Upper lobe of right lung (tissue), 1 donor: ENCODE results near the gene ASIC5. TPM values are rescaled to one million over a fixed set of nuclear protein-coding genes. Genes with fewer than 3 reads are reported as not detected.
"Not testable (repeated sequence)": the region's sequence is repeated elsewhere in the genome, so short reads cannot be mapped to it uniquely, and the experiment has no call there.

Experiments used
- ATAC-seq: fragments of 200-7000 bp; cut with Tn5 transposase; one replicate; pipeline ENCODE4 v1.9.1; 2020; ENCODE audit warnings: mild to moderate bottlenecking, moderate library complexity
- DNase-seq: peaks from one replicate; pipeline ENCODE4 v3.0.0-alpha.2; 2020
- H3K27ac ChIP-seq: fragments of 200-600 bp; one replicate; pipeline ENCODE4 v1.8.0; 2022
- H3K27me3 ChIP-seq: fragments of 200-600 bp; one replicate; pipeline ENCODE4 v1.8.0; 2022; ENCODE audit warnings: mild to moderate bottlenecking
- H3K36me3 ChIP-seq: fragments of 200-600 bp; one replicate; pipeline ENCODE4 v1.8.0; 2022
- H3K4me1 ChIP-seq: fragments of 200-600 bp; one replicate; pipeline ENCODE4 v1.8.0; 2022
- H3K4me3 ChIP-seq: fragments of 200-600 bp; one replicate; pipeline ENCODE4 v1.8.0; 2022; ENCODE audit warnings: mild to moderate bottlenecking
- H3K9me3 ChIP-seq: fragments of 200-600 bp; one replicate; pipeline ENCODE4 v1.8.0; 2022
- intact Hi-C: fragments of 100-400 bp; cut with DNase I; formaldehyde crosslinking; loops from one replicate; pipeline ENCODE4 v1.11.0; 2022
- total RNA-seq: library from RNA; stranded (reverse); fragmentation: NEBNext Ultra II Directional; extraction: Animal tissue kit (Norgen Biotek cat#: 25700); gene quantifications from one replicate; pipeline ENCODE4 v1.2.1, GENCODE V29; 2021
- TF ChIP-seq, protein P1 (sequence below): fragments of 200-600 bp; IDR thresholded peaks from one replicate; pipeline ENCODE4 v1.8.0; 2022; ENCODE audit warnings: antibody characterized with exemption
- donor health status: DM: no; HTN: yes; CAD: no; lungs with severe emphysema.

The ASIC5 gene
- total RNA-seq, 1 donor from 2014 or later, result not detected

GRCh38 chr4:155799116-155799793 is 66.8 kb downstream of the ASIC5 start:
- H3K36me3 ChIP-seq, result peaks cover 47% of the 10 kb centered on the region
- TF ChIP-seq, protein P1, sequence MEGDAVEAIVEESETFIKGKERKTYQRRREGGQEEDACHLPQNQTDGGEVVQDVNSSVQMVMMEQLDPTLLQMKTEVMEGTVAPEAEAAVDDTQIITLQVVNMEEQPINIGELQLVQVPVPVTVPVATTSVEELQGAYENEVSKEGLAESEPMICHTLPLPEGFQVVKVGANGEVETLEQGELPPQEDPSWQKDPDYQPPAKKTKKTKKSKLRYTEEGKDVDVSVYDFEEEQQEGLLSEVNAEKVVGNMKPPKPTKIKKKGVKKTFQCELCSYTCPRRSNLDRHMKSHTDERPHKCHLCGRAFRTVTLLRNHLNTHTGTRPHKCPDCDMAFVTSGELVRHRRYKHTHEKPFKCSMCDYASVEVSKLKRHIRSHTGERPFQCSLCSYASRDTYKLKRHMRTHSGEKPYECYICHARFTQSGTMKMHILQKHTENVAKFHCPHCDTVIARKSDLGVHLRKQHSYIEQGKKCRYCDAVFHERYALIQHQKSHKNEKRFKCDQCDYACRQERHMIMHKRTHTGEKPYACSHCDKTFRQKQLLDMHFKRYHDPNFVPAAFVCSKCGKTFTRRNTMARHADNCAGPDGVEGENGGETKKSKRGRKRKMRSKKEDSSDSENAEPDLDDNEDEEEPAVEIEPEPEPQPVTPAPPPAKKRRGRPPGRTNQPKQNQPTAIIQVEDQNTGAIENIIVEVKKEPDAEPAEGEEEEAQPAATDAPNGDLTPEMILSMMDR, result no peak
- ATAC-seq, result no peak
- H3K27ac ChIP-seq, result no peak overlapping the region
- no peaks in the 10 kb centered on the region for H3K4me1 ChIP-seq
- no peaks in the 10 kb centered on the region for H3K27me3 ChIP-seq
- intact Hi-C loops, result no loop called here
- DNase-seq, result no peak
- H3K4me3 ChIP-seq, result no peak overlapping the region
- H3K9me3 ChIP-seq, result no peaks in the 10 kb centered on the region

- H3K4me3 ChIP-seq, H3K9me3 ChIP-seq, intact Hi-C loops: not testable (repeated sequence)
Measured at GRCh38 chr4:155797581-155797980, 68.5 kb downstream of the ASIC5 start.

GRCh38 chr4:155795991-155796390 is 70.1 kb downstream of the ASIC5 start:
- DNase-seq (no peak), ATAC-seq (peak; percentile 20)
- Histone ChIP-seq H3K36me3 (peaks cover 28% of the 10 kb centered on the region), H3K27me3 (no peaks in the 10 kb centered on the region), H3K9me3 (no peaks in the 10 kb centered on the region), H3K27ac (no peak overlapping the region), H3K4me1 (no peaks in the 10 kb centered on the region), H3K4me3 (no peak overlapping the region)
- TF ChIP-seq, protein P1, result peak; percentile 25
- intact Hi-C loops, result no loop called here

More at GRCh38 chr4:155797581-155797980, 68.5 kb downstream of the ASIC5 start:
- DNase-seq, H3K27ac ChIP-seq, H3K27me3 ChIP-seq, H3K4me1 ChIP-seq, ATAC-seq: not testable (repeated sequence)
- peaks cover 39% of the 10 kb centered on the region for H3K36me3 ChIP-seq

DNA sequence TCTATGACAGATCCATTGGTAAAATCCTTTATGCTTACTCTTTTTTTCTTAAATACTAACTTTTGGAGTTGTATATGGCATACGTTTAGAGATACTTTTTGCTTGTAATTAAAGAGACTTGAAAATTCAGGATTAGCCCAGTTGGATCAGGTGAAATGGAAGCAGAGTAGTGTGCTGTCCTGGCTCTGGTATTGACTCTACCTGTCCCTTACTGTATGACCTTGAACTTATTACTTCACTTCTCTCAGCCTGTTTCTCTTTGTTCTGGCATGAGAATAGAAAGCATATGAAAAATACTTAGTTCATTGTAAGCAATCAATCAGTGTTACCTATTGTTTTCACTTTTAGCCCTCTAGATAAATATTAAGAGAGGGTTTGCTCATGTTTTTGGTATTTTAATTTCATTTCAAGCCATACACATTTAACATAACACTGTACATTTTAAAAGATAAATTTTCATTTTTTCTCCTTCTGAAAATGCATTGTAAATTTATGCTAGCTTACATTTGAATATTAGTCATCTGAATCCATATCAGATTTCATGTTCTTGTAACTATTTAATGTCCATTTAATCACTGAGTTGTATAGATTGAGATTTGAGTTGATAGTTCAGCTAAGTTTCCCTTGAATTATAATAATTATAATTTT is 71.4 kb downstream of the ASIC5 start:
- H3K9me3 ChIP-seq, result no peaks in the 10 kb centered on the region
- H3K36me3 ChIP-seq, result peaks cover 20% of the 10 kb centered on the region
- H3K27me3 ChIP-seq, result no peaks in the 10 kb centered on the region
- ATAC-seq, result no peak
- H3K4me1 ChIP-seq, result no peaks in the 10 kb centered on the region
- no peak overlapping the region for H3K27ac ChIP-seq
- TF ChIP-seq, protein P1, result no peak
- intact Hi-C loops, result no loop called here
- no peak for DNase-seq
- no peak overlapping the region for H3K4me3 ChIP-seq

- TF ChIP-seq, protein P1, result no peak
- Histone ChIP-seq H3K27me3 (no peaks in the 10 kb centered on the region), H3K4me1 (peaks cover 3% of the 10 kb centered on the region), H3K36me3 (peaks cover 3% of the 10 kb centered on the region), H3K27ac (no peak overlapping the region), H3K4me3 (no peak overlapping the region), H3K9me3 (no peaks in the 10 kb centered on the region)
- intact Hi-C loops, result loop anchor here (10.0 kb wide), 1 partner anchor 345 kb away; no protein-coding TSS in a partner anchor
- ATAC-seq (no peak), DNase-seq (no peak)
Measured at GRCh38 chr4:155789982-155790381, 76.1 kb downstream of the ASIC5 start.

DNA sequence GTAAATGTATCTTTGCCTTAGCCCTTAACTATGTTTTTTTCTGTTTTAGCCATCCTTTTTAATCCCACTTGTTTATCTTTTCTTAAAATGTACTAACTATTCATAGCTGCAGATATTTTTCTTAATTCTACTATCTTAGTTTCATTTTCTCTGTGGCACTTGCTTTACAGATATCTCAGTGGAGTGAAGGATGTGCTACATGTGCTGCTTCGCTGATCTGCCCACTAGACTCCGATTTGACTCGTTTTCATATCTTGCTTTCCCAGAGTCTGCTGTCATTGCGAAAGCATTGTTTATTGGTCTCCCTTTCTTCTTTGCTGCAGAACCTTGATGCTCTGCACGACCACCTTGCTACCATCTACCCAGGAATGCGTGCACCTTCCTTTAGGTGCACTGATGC is 76.7 kb downstream of the ASIC5 start:
- DNase-seq, result no peak
- Histone ChIP-seq H3K27ac (peak overlapping the region; percentile 47), H3K9me3 (no peaks in the 10 kb centered on the region), H3K4me1 (peaks cover 3% of the 10 kb centered on the region), H3K27me3 (no peaks in the 10 kb centered on the region), H3K4me3 (no peak overlapping the region), H3K36me3 (peaks cover under 1% of the 10 kb centered on the region)
- intact Hi-C loops, result loop anchor here (10.0 kb wide), 1 partner anchor 345 kb away; no protein-coding TSS in a partner anchor
- TF ChIP-seq, protein P1, result no peak
- ATAC-seq, result no peak
